ENCODE data around the gene ZCCHC14.

DNA sequence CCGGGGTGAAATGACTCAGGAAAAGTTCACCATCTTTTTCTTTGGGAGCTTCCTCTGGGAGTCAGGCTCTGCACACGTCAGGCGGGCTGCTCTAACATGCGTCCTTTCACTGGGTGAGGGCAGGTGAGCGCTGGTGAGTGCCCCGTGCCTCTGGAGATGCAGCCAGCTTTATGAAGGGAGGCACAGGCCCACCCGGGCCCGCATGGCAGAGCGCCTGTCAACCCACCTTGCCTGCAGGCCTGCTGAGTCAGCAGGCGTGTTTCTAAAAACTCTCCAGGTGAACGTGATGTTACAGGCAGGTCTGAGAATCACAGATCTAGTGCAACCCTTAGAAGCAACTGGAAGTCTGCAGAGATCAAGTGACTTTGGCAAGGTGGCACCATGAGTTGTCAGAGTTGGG, 82.3 kb downstream of the ZCCHC14 start:
- TF ChIP-seq SP1 (IDR thresholded peaks at IDR 0.05; ENCODE audit: low read depth): no peak
- TF ChIP-seq EZH2 (IDR thresholded peaks at IDR 0.05): no peak
- no peak for TF ChIP-seq ZFX (IDR thresholded peaks at IDR 0.05)
- no peak for TF ChIP-seq CTCF (IDR thresholded peaks at IDR 0.05 in 2 of 3, conservative IDR thresholded peaks at IDR 0.05 in 1 of 3; ENCODE audit: borderline replicate concordance in 1 of 3, insufficient read depth in 1 of 3, low read depth in 2 of 3, low read length in 2 of 3)
- no peak for TF ChIP-seq REST (IDR thresholded peaks at IDR 0.05; ENCODE audit: low read depth)
- no peak for TF ChIP-seq EZH2phosphoT487 (IDR thresholded peaks at IDR 0.05; ENCODE audit: borderline replicate concordance)
- TF ChIP-seq YY1 (IDR thresholded peaks at IDR 0.05; ENCODE audit: extremely low read depth, insufficient replicate concordance, low read depth, low read length): no peak
- no peak for TF ChIP-seq POLR2AphosphoS5 (IDR thresholded peaks at IDR 0.05; ENCODE audit: low read depth, low read length)
- TF ChIP-seq TCF7L2 (IDR thresholded peaks at IDR 0.05; ENCODE audit: borderline replicate concordance, extremely low read depth, insufficient read depth, insufficient read length): no peak

Data from HCT116 (cell line).